ENCODE measurements around the gene MYH3. TPM values are rescaled to one million over a fixed set of nuclear protein-coding genes. Genes with fewer than 3 reads are reported as not detected.

MYH3 gene
- polyA plus RNA-seq, 1 donor (not counting 4 experiments of a cell fraction or from before 2014, with no cell fraction given), result 0.83 TPM

- no peak for DNase-seq (ENCODE audit: low read depth, low spot score)
- no peak overlapping the region for H3K27ac ChIP-seq (ENCODE audit: control insufficient read depth, insufficient read depth, low read length)
- H3K27me3 ChIP-seq (ENCODE audit: control insufficient read depth, extremely low read depth, insufficient read depth, low read length), result no peaks in the 10 kb centered on the region
- no peaks in the 10 kb centered on the region for H3K79me2 ChIP-seq (ENCODE audit: control insufficient read depth, insufficient read depth, low read length)
- no peak overlapping the region for H2AFZ ChIP-seq (ENCODE audit: control insufficient read depth, low read length)
- H4K20me1 ChIP-seq (ENCODE audit: control insufficient read depth, extremely low read depth, insufficient read depth, low read length), result no peaks in the 10 kb centered on the region
- no peaks in the 10 kb centered on the region for H3K4me1 ChIP-seq (ENCODE audit: control insufficient read depth, extremely low read depth, insufficient read depth, low read length)
- H3K9me1 ChIP-seq (ENCODE audit: control insufficient read depth, extremely low read depth, insufficient read depth, low read length), result no peaks in the 10 kb centered on the region
- no peak for FAIRE-seq
- dilution Hi-C loops (cut with MboI; ENCODE audit: extremely low pct_ligation_motif_present, low sequenced_read_pairs), result no loop called here
- H3K9ac ChIP-seq (ENCODE audit: control insufficient read depth, extremely low read depth, insufficient read depth, low read length), result no peak overlapping the region
- H3K9me3 ChIP-seq (ENCODE audit: control insufficient read depth, low read depth, low read length), result no peaks in the 10 kb centered on the region
- no peak overlapping the region for H3K4me2 ChIP-seq (ENCODE audit: control insufficient read depth, extremely low read depth, insufficient read depth, low read depth, low read length)
- H3K4me3 ChIP-seq (ENCODE audit: control insufficient read depth in 2 of 3, extremely low read depth in 1 of 3, insufficient read depth in 2 of 3, low read depth in 1 of 3, low read length in 3 of 3), result no peak overlapping the region
- no peaks in the 10 kb centered on the region for H3K36me3 ChIP-seq (ENCODE audit: control insufficient read depth in 2 of 2, extremely low read depth in 1 of 2, insufficient read depth in 2 of 2, low read length in 2 of 2)
- no peak for TF ChIP-seq CTCF (optimal IDR thresholded peaks at IDR 0.05 in 1 of 3, IDR thresholded peaks at IDR 0.05 in 1 of 3, conservative IDR thresholded peaks at IDR 0.05 in 1 of 3; ENCODE audit: extremely low read depth in 1 of 3, insufficient read depth in 2 of 3, low read length in 3 of 3)
- TF ChIP-seq EZH2 (IDR thresholded peaks at IDR 0.05; ENCODE audit: low read length), result no peak
Measured at GRCh38 chr17:10648381-10648780, 8.7 kb downstream of the MYH3 start.

GRCh38 chr17:10646392-10646990 lies 10.6 kb downstream of the MYH3 start:
- peak; percentile 77 to 86 (median 82) for TF ChIP-seq CTCF (optimal IDR thresholded peaks at IDR 0.05 in 1 of 3, IDR thresholded peaks at IDR 0.05 in 1 of 3, conservative IDR thresholded peaks at IDR 0.05 in 1 of 3; ENCODE audit: extremely low read depth in 1 of 3, insufficient read depth in 2 of 3, low read length in 3 of 3)
- no peak for TF ChIP-seq EZH2 (IDR thresholded peaks at IDR 0.05; ENCODE audit: low read length)
- no peak overlapping the region for H3K9ac ChIP-seq (ENCODE audit: control insufficient read depth, extremely low read depth, insufficient read depth, low read length)
- H2AFZ ChIP-seq (ENCODE audit: control insufficient read depth, low read length), result no peak overlapping the region
- dilution Hi-C loops (cut with MboI; ENCODE audit: extremely low pct_ligation_motif_present, low sequenced_read_pairs), result no loop called here
- H3K36me3 ChIP-seq (ENCODE audit: control insufficient read depth in 2 of 2, extremely low read depth in 1 of 2, insufficient read depth in 2 of 2, low read length in 2 of 2), result peaks cover 0 to 2% of the 10 kb centered on the region in 2 experiments
- H3K4me1 ChIP-seq (ENCODE audit: control insufficient read depth, extremely low read depth, insufficient read depth, low read length), result no peaks in the 10 kb centered on the region
- no peaks in the 10 kb centered on the region for H3K27me3 ChIP-seq (ENCODE audit: control insufficient read depth, extremely low read depth, insufficient read depth, low read length)
- H3K27ac ChIP-seq (ENCODE audit: control insufficient read depth, insufficient read depth, low read length), result no peak overlapping the region
- no peaks in the 10 kb centered on the region for H3K79me2 ChIP-seq (ENCODE audit: control insufficient read depth, insufficient read depth, low read length)
- no peaks in the 10 kb centered on the region for H3K9me1 ChIP-seq (ENCODE audit: control insufficient read depth, extremely low read depth, insufficient read depth, low read length)
- H4K20me1 ChIP-seq (ENCODE audit: control insufficient read depth, extremely low read depth, insufficient read depth, low read length), result no peaks in the 10 kb centered on the region
- no peak overlapping the region for H3K4me3 ChIP-seq (ENCODE audit: control insufficient read depth in 2 of 3, extremely low read depth in 1 of 3, insufficient read depth in 2 of 3, low read depth in 1 of 3, low read length in 3 of 3)
- peak; percentile 57 for FAIRE-seq
- no peak for DNase-seq (ENCODE audit: low read depth, low spot score)
- no peaks in the 10 kb centered on the region for H3K9me3 ChIP-seq (ENCODE audit: control insufficient read depth, low read depth, low read length)
- H3K4me2 ChIP-seq (ENCODE audit: control insufficient read depth, extremely low read depth, insufficient read depth, low read depth, low read length), result no peak overlapping the region
